Keratinocyte (primary cell): Measurements from ENCODE around the gene GFI1. TPM values are rescaled to one million over a fixed set of nuclear protein-coding genes. Genes with fewer than 3 reads are reported as not detected.
"Not testable (repeated sequence)": the region's sequence is repeated elsewhere in the genome, so short reads cannot be mapped to it uniquely, and the experiment has no call there.

ENCODE experiments used
- DNase-seq: peaks from one replicate; pipeline ENCODE4 v3.0.0-alpha.2; 2011; ENCODE audit warnings: low read depth, missing footprints, low spot score
- FAIRE-seq: peaks from 2 replicates; lab custom pipeline; 2011; peaks lifted over from hg19 to GRCh38; lab: Jason Lieb, UNC
- H2AFZ ChIP-seq: 2 replicates; pipeline ENCODE4 v1.6.0; 2012; ENCODE audit warnings: low read length, control low read depth, inconsistent platforms; ENCODE audit not compliant: control insufficient read depth
- H3K27ac ChIP-seq: 2 replicates; pipeline ENCODE4 v1.5.1; 2011; ENCODE audit warnings: low read length; ENCODE audit not compliant: control insufficient read depth, insufficient read depth
- H3K27me3 ChIP-seq: 3 replicates; pipeline ENCODE4 v1.6.0; 2011; ENCODE audit warnings: low read length; ENCODE audit not compliant: control insufficient read depth, insufficient read depth; ENCODE audit errors: extremely low read depth
- H3K36me3 ChIP-seq, 2 experiments: 2 replicates in 1 of 2; 3 replicates in 1 of 2; pipeline ENCODE4 v1.5.1; 2011; ENCODE audit warnings: low read length in 2 of 2, mild to moderate bottlenecking in 1 of 2; ENCODE audit not compliant: control insufficient read depth in 2 of 2, insufficient read depth in 2 of 2; ENCODE audit errors: extremely low read depth in 1 of 2
- H3K4me1 ChIP-seq: 3 replicates; pipeline ENCODE4 v1.5.1; 2011; ENCODE audit warnings: low read length; ENCODE audit not compliant: control insufficient read depth, insufficient read depth; ENCODE audit errors: extremely low read depth
- H3K4me2 ChIP-seq: 3 replicates; pipeline ENCODE4 v1.6.0; 2011; ENCODE audit warnings: low read depth, low read length; ENCODE audit not compliant: control insufficient read depth, insufficient read depth; ENCODE audit errors: extremely low read depth
- H3K4me3 ChIP-seq, 3 experiments: fragments of 200-600 bp in 1 of 3; sonication (generic) in 1 of 3; 2 replicates in 2 of 3; 3 replicates in 1 of 3; pipeline ENCODE4 v1.5.1; 2011 to 2016; ENCODE audit warnings: low read length in 3 of 3, mild to moderate bottlenecking in 3 of 3, control low read depth in 2 of 3, inconsistent platforms in 1 of 3, low read depth in 1 of 3, mixed read lengths in 1 of 3, mixed run types in 1 of 3, moderate library complexity in 1 of 3; ENCODE audit not compliant: control insufficient read depth in 2 of 3, insufficient read depth in 2 of 3; ENCODE audit errors: extremely low read depth in 1 of 3
- H3K79me2 ChIP-seq: 2 replicates; pipeline ENCODE4 v1.6.0; 2012; ENCODE audit warnings: low read length; ENCODE audit not compliant: control insufficient read depth, insufficient read depth
- H3K9ac ChIP-seq: 3 replicates; pipeline ENCODE4 v1.6.0; 2011; ENCODE audit warnings: low read length; ENCODE audit not compliant: control insufficient read depth, insufficient read depth; ENCODE audit errors: extremely low read depth
- H3K9me1 ChIP-seq: 3 replicates; pipeline ENCODE4 v1.6.0; 2011; ENCODE audit warnings: low read length; ENCODE audit not compliant: control insufficient read depth, insufficient read depth; ENCODE audit errors: extremely low read depth
- H3K9me3 ChIP-seq: 2 replicates; pipeline ENCODE4 v1.5.1; 2012; ENCODE audit warnings: low read depth, low read length; ENCODE audit not compliant: control insufficient read depth
- H4K20me1 ChIP-seq: 3 replicates; pipeline ENCODE4 v1.6.0; 2011; ENCODE audit warnings: low read length; ENCODE audit not compliant: control insufficient read depth, insufficient read depth; ENCODE audit errors: extremely low read depth
- EZH2 ChIP-seq: IDR thresholded peaks from one replicate; pipeline ENCODE4 v1.6.1; 2012; ENCODE audit warnings: inconsistent platforms, mild to moderate bottlenecking, low read length, moderate library complexity
- dilution Hi-C: fragments of 300-500 bp; cut with MboI; formaldehyde crosslinking; loops from one replicate; pipeline ENCODE4 v1.7.0; 2020; ENCODE audit warnings: low sequenced_read_pairs; ENCODE audit not compliant: extremely low pct_ligation_motif_present
- polyA plus RNA-seq, 5 experiments: library from polyadenylated mRNA; depleted of rRNA in 3 of 5; stranded (reverse) in 3 of 5; stranded (forward) in 1 of 5; unstranded in 1 of 5; fragments of >200 nt; gene quantifications; 1 replicate in 1 of 5; 2 replicates in 3 of 5; 3 replicates in 1 of 5; pipeline versions ENCODE4 v1.2.1 to v1.2.3, GENCODE V29; 2011 to 2012; ENCODE audit warnings: missing spikeins in 2 of 5, low read depth in 1 of 5, low replicate concordance in 1 of 5
- TF ChIP-seq, protein P1 (sequence below), 3 experiments: IDR thresholded peaks in 1 of 3; conservative IDR thresholded peaks in 1 of 3; optimal IDR thresholded peaks in 1 of 3; 2 replicates in 2 of 3; 3 replicates in 1 of 3; pipeline versions ENCODE3 to v1.5.1; 2011; ENCODE audit warnings: low read length in 3 of 3, mild to moderate bottlenecking in 3 of 3, moderate library complexity in 2 of 3, control low read depth in 1 of 3, inconsistent platforms in 1 of 3; ENCODE audit not compliant: insufficient read depth in 2 of 3; ENCODE audit errors: extremely low read depth in 1 of 3

Gene GFI1
- polyA plus RNA-seq, 1 donor (not counting 4 experiments of a cell fraction or from before 2014, with no cell fraction given), result 0.17 TPM

DNA sequence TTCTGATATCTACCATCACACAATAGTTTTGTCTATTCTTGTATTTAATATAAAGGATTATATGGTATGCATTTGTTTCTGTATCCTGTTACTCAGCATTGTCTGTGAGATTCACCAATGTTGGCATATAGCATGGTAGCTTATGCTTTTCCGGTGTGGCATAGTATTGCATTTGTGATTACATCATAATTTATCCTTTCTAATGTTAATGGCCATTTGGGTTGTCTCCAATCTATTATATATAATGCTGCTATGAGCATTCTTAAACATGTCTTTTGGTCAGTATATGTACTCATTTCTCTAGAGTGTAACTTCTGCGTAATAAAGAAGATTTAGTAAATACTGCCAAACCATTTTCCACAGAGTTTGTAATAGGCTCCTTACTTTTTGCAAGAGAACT is 40.9 kb upstream of the GFI1 start:
- DNase-seq (no peak), FAIRE-seq (no peak)
- no peak overlapping the region for H3K27ac ChIP-seq
- H2AFZ ChIP-seq, result no peak overlapping the region
- no peak overlapping the region for H3K4me3 ChIP-seq
- dilution Hi-C loops, result no loop called here
- H3K4me1 ChIP-seq, result no peaks in the 10 kb centered on the region
- H3K79me2 ChIP-seq, result no peaks in the 10 kb centered on the region
- H4K20me1 ChIP-seq, result no peaks in the 10 kb centered on the region
- no peaks in the 10 kb centered on the region for H3K9me1 ChIP-seq
- no peak overlapping the region for H3K9ac ChIP-seq
- H3K36me3 ChIP-seq, result no peaks in the 10 kb centered on the region
- TF ChIP-seq, protein P1, sequence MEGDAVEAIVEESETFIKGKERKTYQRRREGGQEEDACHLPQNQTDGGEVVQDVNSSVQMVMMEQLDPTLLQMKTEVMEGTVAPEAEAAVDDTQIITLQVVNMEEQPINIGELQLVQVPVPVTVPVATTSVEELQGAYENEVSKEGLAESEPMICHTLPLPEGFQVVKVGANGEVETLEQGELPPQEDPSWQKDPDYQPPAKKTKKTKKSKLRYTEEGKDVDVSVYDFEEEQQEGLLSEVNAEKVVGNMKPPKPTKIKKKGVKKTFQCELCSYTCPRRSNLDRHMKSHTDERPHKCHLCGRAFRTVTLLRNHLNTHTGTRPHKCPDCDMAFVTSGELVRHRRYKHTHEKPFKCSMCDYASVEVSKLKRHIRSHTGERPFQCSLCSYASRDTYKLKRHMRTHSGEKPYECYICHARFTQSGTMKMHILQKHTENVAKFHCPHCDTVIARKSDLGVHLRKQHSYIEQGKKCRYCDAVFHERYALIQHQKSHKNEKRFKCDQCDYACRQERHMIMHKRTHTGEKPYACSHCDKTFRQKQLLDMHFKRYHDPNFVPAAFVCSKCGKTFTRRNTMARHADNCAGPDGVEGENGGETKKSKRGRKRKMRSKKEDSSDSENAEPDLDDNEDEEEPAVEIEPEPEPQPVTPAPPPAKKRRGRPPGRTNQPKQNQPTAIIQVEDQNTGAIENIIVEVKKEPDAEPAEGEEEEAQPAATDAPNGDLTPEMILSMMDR (optimal IDR thresholded peaks at IDR 0.05 in 1 of 3, IDR thresholded peaks at IDR 0.05 in 1 of 3, conservative IDR thresholded peaks at IDR 0.05 in 1 of 3; ENCODE audit: extremely low read depth in 1 of 3, insufficient read depth in 2 of 3, low read length in 3 of 3), result no peak
- no peak for TF ChIP-seq EZH2
- H3K4me2 ChIP-seq, result no peak overlapping the region
- no peaks in the 10 kb centered on the region for H3K9me3 ChIP-seq
- H3K27me3 ChIP-seq, result no peaks in the 10 kb centered on the region

DNA sequence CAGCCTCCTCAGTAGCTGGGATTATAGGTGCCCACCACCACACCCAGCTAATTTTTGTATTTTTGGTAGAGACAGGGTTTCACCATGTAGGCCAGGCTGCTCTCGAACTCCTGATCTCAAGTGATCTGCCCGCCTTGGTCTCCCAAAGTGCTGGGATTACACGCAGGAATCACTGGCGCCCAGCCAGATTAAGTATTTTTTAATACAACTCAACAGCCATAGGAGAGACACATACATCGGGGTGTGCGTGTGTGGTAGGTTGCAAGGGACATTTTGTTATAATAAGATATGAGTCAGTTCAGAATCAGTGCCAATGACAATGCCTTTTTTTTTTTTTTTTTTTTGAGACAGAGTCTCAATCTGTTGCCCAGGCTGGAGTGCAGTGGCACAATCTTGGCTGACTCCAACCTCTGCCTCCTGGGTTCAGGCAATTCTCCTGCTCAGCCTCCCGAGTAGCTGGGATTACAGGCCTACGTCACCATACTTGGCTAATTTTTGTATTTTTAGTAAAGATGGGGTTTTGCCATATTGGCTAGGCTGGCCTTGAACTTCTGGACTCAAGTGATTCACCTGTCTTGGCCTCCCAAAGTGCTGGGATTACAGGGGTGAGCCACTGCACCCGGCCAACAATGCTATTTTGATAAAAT is 38.3 kb upstream of the GFI1 start:
- H3K4me1 ChIP-seq, H3K9ac ChIP-seq, H3K36me3 ChIP-seq, H2AFZ ChIP-seq, H4K20me1 ChIP-seq, dilution Hi-C loops, H3K9me3 ChIP-seq, H3K79me2 ChIP-seq, H3K27me3 ChIP-seq, H3K4me3 ChIP-seq, H3K9me1 ChIP-seq, FAIRE-seq, H3K4me2 ChIP-seq, H3K27ac ChIP-seq, DNase-seq: not testable (repeated sequence)

GRCh38 chr1:92519043-92519442 is 32.3 kb upstream of the GFI1 start:
- Histone ChIP-seq H2AFZ (no peak overlapping the region), H4K20me1 (no peaks in the 10 kb centered on the region), H3K36me3 (no peaks in the 10 kb centered on the region), H3K79me2 (no peaks in the 10 kb centered on the region), H3K9ac (no peak overlapping the region), H3K4me2 (no peak overlapping the region), H3K27ac (no peak overlapping the region), H3K27me3 (no peaks in the 10 kb centered on the region), H3K9me3 (no peaks in the 10 kb centered on the region), H3K4me1 (no peaks in the 10 kb centered on the region), H3K4me3 (no peak overlapping the region), H3K9me1 (no peaks in the 10 kb centered on the region)
- no peak for FAIRE-seq
- dilution Hi-C loops, result no loop called here
- TF ChIP-seq, protein P1 (optimal IDR thresholded peaks at IDR 0.05 in 1 of 3, IDR thresholded peaks at IDR 0.05 in 1 of 3, conservative IDR thresholded peaks at IDR 0.05 in 1 of 3; ENCODE audit: extremely low read depth in 1 of 3, insufficient read depth in 2 of 3, low read length in 3 of 3), result no peak
- no peak for TF ChIP-seq EZH2
- DNase-seq, result no peak
